GM12878 (cell line): ENCODE measurements around the gene ADGRL4.

ENCODE experiments used
- JUND ChIP-seq: IDR thresholded peaks from 2 replicates; pipeline ENCODE4 v1.6.1; 2012; ENCODE audit warnings: low read depth, mild to moderate bottlenecking, low read length, improper control_type of control experiment, moderate library complexity
- NFYB ChIP-seq: IDR thresholded peaks from 2 replicates; pipeline ENCODE4 v1.6.1; 2011; ENCODE audit warnings: low read depth, mild to moderate bottlenecking, low read length, improper control_type of control experiment, moderate library complexity; ENCODE audit not compliant: insufficient read depth
- TF ChIP-seq, protein P1 (sequence below), 3 experiments: IDR thresholded peaks in 2 of 3; conservative IDR thresholded peaks in 1 of 3; 2 replicates each; pipeline ENCODE4 v1.5.1; 2011; ENCODE audit warnings: low read depth in 3 of 3, low read length in 3 of 3, mild to moderate bottlenecking in 3 of 3, control low read depth in 2 of 3, moderate library complexity in 2 of 3, inconsistent platforms in 1 of 3, mixed read lengths in 1 of 3; ENCODE audit not compliant: control insufficient read depth in 2 of 3, insufficient read depth in 1 of 3; ENCODE audit errors: extremely low read depth in 1 of 3

DNA sequence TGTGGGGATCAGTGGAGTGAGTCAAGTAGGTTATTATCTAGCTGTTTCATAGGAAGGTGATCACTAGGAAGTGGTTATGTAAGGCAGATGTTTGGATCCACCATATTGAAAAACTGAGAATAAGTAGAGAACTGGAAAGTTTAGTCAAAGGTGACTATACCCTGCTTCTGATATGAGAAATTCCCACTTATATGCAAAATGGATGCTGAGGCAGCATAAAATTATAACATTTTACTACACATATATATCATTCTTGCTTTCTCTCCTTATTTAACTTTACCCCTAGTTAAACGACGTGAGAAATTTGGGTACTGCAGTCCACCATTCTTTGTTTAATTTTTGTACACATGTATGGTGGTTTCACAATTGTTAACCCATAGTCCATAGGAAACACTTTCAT, 142.4 kb downstream of the ADGRL4 start:
- TF ChIP-seq, protein P1, sequence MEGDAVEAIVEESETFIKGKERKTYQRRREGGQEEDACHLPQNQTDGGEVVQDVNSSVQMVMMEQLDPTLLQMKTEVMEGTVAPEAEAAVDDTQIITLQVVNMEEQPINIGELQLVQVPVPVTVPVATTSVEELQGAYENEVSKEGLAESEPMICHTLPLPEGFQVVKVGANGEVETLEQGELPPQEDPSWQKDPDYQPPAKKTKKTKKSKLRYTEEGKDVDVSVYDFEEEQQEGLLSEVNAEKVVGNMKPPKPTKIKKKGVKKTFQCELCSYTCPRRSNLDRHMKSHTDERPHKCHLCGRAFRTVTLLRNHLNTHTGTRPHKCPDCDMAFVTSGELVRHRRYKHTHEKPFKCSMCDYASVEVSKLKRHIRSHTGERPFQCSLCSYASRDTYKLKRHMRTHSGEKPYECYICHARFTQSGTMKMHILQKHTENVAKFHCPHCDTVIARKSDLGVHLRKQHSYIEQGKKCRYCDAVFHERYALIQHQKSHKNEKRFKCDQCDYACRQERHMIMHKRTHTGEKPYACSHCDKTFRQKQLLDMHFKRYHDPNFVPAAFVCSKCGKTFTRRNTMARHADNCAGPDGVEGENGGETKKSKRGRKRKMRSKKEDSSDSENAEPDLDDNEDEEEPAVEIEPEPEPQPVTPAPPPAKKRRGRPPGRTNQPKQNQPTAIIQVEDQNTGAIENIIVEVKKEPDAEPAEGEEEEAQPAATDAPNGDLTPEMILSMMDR (IDR thresholded peaks at IDR 0.05 in 2 of 3, conservative IDR thresholded peaks at IDR 0.05 in 1 of 3; ENCODE audit: control insufficient read depth in 2 of 3, extremely low read depth in 1 of 3, insufficient read depth in 1 of 3, low read depth in 3 of 3, low read length in 3 of 3): no peak
- TF ChIP-seq NFYB (no peak), JUND (no peak)
